Epithelial cell of esophagus (primary cell): ENCODE measurements around the gene MSMO1.
A peak's percentile ranks its signal among the peaks of the same experiment; 100 is the strongest.

Experiments used
- DNase-seq: peaks from one replicate; pipeline ENCODE4 v3.0.0; 2010; ENCODE audit warnings: low read depth
- H3K4me3 ChIP-seq: 2 replicates; pipeline ENCODE4 v1.5.1; 2011; ENCODE audit warnings: mild to moderate bottlenecking, low read length, control low read depth
- TF ChIP-seq, protein P1 (sequence below): IDR thresholded peaks from 2 replicates; pipeline ENCODE4 v1.5.1; 2011; ENCODE audit warnings: low read depth, mild to moderate bottlenecking, low read length, control low read depth, inconsistent platforms; ENCODE audit not compliant: insufficient read depth; ENCODE audit errors: missing control alignments

The MSMO1 gene

GRCh38 chr4:165345666-165346417 lies 18.4 kb downstream of the MSMO1 start:
- TF ChIP-seq, protein P1, sequence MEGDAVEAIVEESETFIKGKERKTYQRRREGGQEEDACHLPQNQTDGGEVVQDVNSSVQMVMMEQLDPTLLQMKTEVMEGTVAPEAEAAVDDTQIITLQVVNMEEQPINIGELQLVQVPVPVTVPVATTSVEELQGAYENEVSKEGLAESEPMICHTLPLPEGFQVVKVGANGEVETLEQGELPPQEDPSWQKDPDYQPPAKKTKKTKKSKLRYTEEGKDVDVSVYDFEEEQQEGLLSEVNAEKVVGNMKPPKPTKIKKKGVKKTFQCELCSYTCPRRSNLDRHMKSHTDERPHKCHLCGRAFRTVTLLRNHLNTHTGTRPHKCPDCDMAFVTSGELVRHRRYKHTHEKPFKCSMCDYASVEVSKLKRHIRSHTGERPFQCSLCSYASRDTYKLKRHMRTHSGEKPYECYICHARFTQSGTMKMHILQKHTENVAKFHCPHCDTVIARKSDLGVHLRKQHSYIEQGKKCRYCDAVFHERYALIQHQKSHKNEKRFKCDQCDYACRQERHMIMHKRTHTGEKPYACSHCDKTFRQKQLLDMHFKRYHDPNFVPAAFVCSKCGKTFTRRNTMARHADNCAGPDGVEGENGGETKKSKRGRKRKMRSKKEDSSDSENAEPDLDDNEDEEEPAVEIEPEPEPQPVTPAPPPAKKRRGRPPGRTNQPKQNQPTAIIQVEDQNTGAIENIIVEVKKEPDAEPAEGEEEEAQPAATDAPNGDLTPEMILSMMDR = peak; percentile 18
- DNase-seq = no peak
- no peak overlapping the region for H3K4me3 ChIP-seq

DNA sequence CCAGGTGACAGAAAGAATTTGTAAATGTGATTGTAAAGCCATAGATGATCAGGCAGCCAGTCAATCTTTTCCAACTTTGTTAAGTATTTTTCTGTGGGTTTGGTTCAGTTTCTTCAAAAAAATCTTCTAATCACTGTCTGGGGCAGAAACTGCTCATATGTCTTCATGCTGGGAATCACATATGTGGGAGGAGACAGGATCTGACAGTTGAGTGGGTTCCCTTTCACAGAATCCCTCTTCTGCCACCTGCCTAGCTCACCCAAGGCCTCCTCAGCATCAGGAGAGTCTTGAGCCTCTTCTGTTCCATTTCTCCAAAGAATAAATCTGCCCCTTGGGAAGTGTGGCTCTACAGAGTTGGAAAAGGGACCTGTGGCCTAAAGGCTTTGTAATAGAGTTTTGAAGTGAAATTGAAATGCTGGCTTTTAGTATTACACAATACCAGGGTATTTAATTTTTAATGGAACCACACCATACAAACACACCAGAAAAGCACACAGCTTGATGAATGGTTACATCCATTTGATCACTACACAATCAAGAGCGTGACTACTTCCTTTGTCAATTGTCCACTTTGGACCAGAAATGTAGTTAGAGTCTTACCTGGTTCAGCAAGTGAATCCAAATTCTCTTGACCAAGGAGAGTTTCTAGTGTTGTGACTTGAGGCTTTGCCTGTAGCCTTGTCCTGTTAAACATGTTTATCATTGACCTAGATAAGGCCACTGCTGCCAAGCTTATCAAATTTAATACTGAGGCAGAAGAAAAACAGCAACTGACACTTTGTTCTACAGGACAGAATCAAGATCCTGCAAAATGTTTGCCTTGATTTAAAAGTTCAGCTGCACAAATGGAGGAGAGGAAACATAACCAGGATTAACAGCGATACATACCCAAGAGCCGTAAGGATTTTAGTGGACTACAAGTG lies 20.4 kb downstream of the MSMO1 start:
- no peak overlapping the region for H3K4me3 ChIP-seq
- TF ChIP-seq, protein P1 = no peak
- no peak for DNase-seq

DNA sequence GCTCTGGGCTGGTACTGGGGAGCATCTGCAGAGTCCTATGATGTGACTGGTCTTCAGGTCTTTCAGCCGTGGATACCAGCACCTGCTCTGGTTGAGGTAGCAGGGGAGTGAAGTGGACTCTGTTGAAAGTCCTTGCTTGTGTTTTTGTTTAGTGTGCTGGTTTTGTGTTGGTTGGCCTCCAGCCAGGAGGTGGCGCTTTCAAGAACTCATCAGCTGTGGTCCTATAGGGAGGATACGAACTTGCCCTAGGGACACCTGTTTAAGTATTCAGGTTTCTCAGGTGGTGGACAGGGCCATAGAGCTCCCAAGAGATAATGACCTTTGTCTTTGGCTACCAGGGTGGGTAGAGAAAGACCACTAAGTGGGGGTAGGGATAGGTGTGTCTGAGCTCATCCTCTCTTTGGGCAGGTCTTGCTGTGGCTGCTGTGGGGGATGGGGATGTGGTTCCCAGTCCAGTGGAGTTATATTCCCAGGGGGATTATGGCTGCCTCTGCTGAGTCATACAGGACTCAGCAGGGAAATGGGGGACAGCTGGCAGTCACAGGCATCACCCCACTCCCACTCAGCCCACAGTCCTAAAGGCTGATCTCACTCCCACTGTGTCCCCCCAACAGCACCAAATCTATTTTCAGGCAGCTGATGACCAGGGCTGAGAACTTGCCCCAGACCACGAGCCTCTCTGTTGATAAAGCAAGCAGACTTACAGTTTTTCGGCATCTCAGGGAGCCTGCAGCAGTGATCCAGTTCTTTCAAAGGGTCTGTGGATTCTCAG lies 24.1 kb downstream of the MSMO1 start:
- no peak overlapping the region for H3K4me3 ChIP-seq
- no peak for DNase-seq
- TF ChIP-seq, protein P1 = no peak

- no peak overlapping the region for H3K4me3 ChIP-seq
- DNase-seq = peak; percentile 56
- TF ChIP-seq, protein P1 = peak; percentile 65
These were observed 28.4 kb downstream of the MSMO1 start for GRCh38 chr4:165355900-165356300.

GRCh38 chr4:165359506-165359905 lies 32.0 kb downstream of the MSMO1 start:
- TF ChIP-seq, protein P1 = no peak
- DNase-seq = peak; percentile 71
- H3K4me3 ChIP-seq = no peak overlapping the region

- TF ChIP-seq, protein P1 = no peak
- DNase-seq = no peak
- H3K4me3 ChIP-seq = no peak overlapping the region
These were observed 32.7 kb downstream of the MSMO1 start for GRCh38 chr4:165360041-165360695.
